Measurements from ENCODE around the gene HDAC4.

DNA sequence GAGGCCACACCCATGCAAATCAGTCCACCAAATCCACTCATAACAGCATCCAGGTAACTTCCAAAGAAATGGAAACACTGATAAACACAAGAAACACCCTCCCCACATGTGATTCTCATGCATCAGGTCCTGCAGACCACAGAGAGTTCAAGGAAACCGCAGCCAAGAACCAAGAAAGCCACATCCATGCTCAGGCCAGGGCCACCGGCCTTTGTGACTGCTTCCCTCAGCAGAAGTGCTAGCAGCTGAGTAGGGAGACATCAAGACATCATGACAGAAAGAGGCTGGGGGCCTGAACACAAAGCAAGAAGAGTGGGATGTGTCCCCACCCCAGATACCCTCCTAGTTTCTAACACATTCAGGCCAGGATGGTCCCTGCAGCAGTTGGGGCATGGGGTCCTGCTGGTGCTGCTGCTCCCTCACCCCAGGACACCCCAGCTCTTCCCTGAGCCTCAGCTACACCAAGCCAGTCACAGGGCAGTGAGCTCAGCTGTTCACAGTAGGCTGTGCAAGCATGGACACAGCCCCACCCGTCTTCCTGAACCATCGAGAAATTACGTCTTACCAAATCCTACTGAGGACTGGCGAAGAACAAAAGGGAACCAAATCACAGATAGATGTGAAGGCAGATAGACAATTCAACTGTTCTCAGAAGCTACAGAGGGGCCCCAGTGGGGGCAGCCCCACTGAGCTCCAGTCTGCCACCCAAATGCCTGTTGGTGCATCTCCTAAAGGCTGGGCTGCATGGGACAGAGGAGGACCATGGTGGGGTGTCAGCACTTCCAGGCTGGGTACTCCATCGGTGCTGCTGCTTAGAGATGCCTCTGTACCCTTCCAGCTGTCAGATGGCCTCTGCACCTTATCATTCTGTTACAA is 60.9 kb downstream of the HDAC4 start:
- TF ChIP-seq POLR2A (IDR thresholded peaks at IDR 0.05) = no peak
- TF ChIP-seq EP300 (IDR thresholded peaks at IDR 0.05) = no peak
- TF ChIP-seq, protein P1, sequence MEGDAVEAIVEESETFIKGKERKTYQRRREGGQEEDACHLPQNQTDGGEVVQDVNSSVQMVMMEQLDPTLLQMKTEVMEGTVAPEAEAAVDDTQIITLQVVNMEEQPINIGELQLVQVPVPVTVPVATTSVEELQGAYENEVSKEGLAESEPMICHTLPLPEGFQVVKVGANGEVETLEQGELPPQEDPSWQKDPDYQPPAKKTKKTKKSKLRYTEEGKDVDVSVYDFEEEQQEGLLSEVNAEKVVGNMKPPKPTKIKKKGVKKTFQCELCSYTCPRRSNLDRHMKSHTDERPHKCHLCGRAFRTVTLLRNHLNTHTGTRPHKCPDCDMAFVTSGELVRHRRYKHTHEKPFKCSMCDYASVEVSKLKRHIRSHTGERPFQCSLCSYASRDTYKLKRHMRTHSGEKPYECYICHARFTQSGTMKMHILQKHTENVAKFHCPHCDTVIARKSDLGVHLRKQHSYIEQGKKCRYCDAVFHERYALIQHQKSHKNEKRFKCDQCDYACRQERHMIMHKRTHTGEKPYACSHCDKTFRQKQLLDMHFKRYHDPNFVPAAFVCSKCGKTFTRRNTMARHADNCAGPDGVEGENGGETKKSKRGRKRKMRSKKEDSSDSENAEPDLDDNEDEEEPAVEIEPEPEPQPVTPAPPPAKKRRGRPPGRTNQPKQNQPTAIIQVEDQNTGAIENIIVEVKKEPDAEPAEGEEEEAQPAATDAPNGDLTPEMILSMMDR (IDR thresholded peaks at IDR 0.05) = no peak
- no peak for TF ChIP-seq POLR2AphosphoS5 (IDR thresholded peaks at IDR 0.05)
